MM.1S (cell line): Measurements from ENCODE around the gene CDON.

Experiments
- DNase-seq: peaks from one replicate; pipeline ENCODE4 v3.0.0-alpha.2; 2015
- H2AFZ ChIP-seq: fragments of 300-600 bp; sonication (generic); 2 replicates; pipeline ENCODE4 v1.6.0; 2016; ENCODE audit warnings: antibody characterized with exemption, low read length
- H3F3A ChIP-seq: fragments of 300-600 bp; sonication (generic); 2 replicates; pipeline ENCODE4 v1.6.1; 2016; ENCODE audit warnings: mild to moderate bottlenecking, antibody characterized with exemption, low read length, moderate library complexity, mixed read lengths; ENCODE audit not compliant: insufficient read depth
- H3K27ac ChIP-seq: fragments of 300-600 bp; sonication (generic); 2 replicates; pipeline ENCODE4 v1.5.1; 2016; ENCODE audit warnings: mild to moderate bottlenecking, low read length
- H3K27me3 ChIP-seq: fragments of 300-600 bp; sonication (generic); replicated peaks from 2 replicates; pipeline ENCODE4 v1.6.0; 2016; ENCODE audit warnings: low read length; ENCODE audit not compliant: insufficient read depth
- H3K36me3 ChIP-seq: fragments of 300-600 bp; sonication (generic); replicated peaks from 2 replicates; pipeline ENCODE4 v1.6.1; 2016; ENCODE audit warnings: mild to moderate bottlenecking, low read length, mixed read lengths; ENCODE audit not compliant: insufficient read depth
- H3K4me1 ChIP-seq: fragments of 300-600 bp; sonication (generic); 2 replicates; pipeline ENCODE4 v1.6.1; 2016; ENCODE audit warnings: low read length, mixed read lengths
- H3K4me2 ChIP-seq: fragments of 300-600 bp; sonication (generic); 2 replicates; pipeline ENCODE4 v1.6.0; 2016; ENCODE audit warnings: low read depth, low read length
- H3K4me3 ChIP-seq: fragments of 300-600 bp; sonication (generic); 2 replicates; pipeline ENCODE4 v1.5.1; 2016; ENCODE audit warnings: low read length, mixed read lengths
- H3K79me2 ChIP-seq: fragments of 300-600 bp; sonication (generic); 2 replicates; pipeline ENCODE4 v1.6.1; 2016; ENCODE audit warnings: mixed run types, low read length, mixed read lengths
- H3K9ac ChIP-seq: fragments of 300-600 bp; sonication (generic); 2 replicates; pipeline ENCODE4 v1.6.1; 2016; ENCODE audit warnings: low read length, mixed read lengths
- H3K9me2 ChIP-seq: fragments of 300-600 bp; sonication (generic); replicated peaks from 2 replicates; pipeline ENCODE4 v1.6.1; 2016; ENCODE audit warnings: mild to moderate bottlenecking, low read length, mixed read lengths; ENCODE audit not compliant: insufficient read depth
- H3K9me3 ChIP-seq: fragments of 300-600 bp; sonication (generic); replicated peaks from 2 replicates; pipeline ENCODE4 v1.6.1; 2016; ENCODE audit warnings: mild to moderate bottlenecking, low read length, mixed read lengths; ENCODE audit not compliant: insufficient read depth
- H4K20me1 ChIP-seq: fragments of 300-600 bp; sonication (generic); 2 replicates; pipeline ENCODE4 v1.6.1; 2016; ENCODE audit warnings: mild to moderate bottlenecking, low read length, moderate library complexity, mixed read lengths; ENCODE audit not compliant: insufficient read depth
- CTCF ChIP-seq: fragments of 300-600 bp; sonication (generic); IDR thresholded peaks from 2 replicates; pipeline ENCODE4 v1.5.1; 2016; ENCODE audit warnings: antibody characterized with exemption, low read length, mixed read lengths
- EZH2 ChIP-seq: fragments of 300-600 bp; sonication (generic); optimal IDR thresholded peaks from 2 replicates; pipeline ENCODE3; 2017; ENCODE audit warnings: low read depth, mild to moderate bottlenecking, antibody characterized with exemption, low read length, mixed read lengths
- EZH2phosphoT487 ChIP-seq: fragments of 300-600 bp; sonication (generic); IDR thresholded peaks from 2 replicates; pipeline ENCODE4 v1.6.1; 2018; ENCODE audit warnings: antibody characterized with exemption, low read length

CDON gene

GRCh38 chr11:126098204-126098769 lies 35.6 kb upstream of the CDON start:
- Histone ChIP-seq H3K4me1 (peaks cover 11% of the 10 kb centered on the region), H3F3A (no peaks in the 10 kb centered on the region), H3K79me2 (no peaks in the 10 kb centered on the region), H3K9ac (no peak overlapping the region), H4K20me1 (no peaks in the 10 kb centered on the region), H3K36me3 (no peaks in the 10 kb centered on the region), H3K9me2 (no peaks in the 10 kb centered on the region), H2AFZ (no peak overlapping the region), H3K27ac (no peak overlapping the region), H3K4me2 (no peak overlapping the region), H3K4me3 (no peak overlapping the region), H3K9me3 (no peaks in the 10 kb centered on the region), H3K27me3 (no peaks in the 10 kb centered on the region)
- no peak for DNase-seq
- TF ChIP-seq EZH2phosphoT487, result no peak
- no peak for TF ChIP-seq CTCF

- TF ChIP-seq EZH2phosphoT487 (no peak), EZH2 (no peak), CTCF (no peak)
- no peak for DNase-seq
- no peaks in the 10 kb centered on the region for H3K9me2 ChIP-seq
- H2AFZ ChIP-seq, result no peak overlapping the region
- H3K4me1 ChIP-seq, result no peaks in the 10 kb centered on the region
- no peak overlapping the region for H3K4me2 ChIP-seq
- no peak overlapping the region for H3K4me3 ChIP-seq
- H3K9me3 ChIP-seq, result no peaks in the 10 kb centered on the region
- H3K27ac ChIP-seq, result no peak overlapping the region
- no peaks in the 10 kb centered on the region for H3F3A ChIP-seq
- H3K79me2 ChIP-seq, result no peaks in the 10 kb centered on the region
- no peaks in the 10 kb centered on the region for H4K20me1 ChIP-seq
- H3K36me3 ChIP-seq, result no peaks in the 10 kb centered on the region
- H3K9ac ChIP-seq, result no peak overlapping the region
- H3K27me3 ChIP-seq, result no peaks in the 10 kb centered on the region
Measured at GRCh38 chr11:126095745-126096144, 33.1 kb upstream of the CDON start.

- no peak for TF ChIP-seq EZH2
- Histone ChIP-seq H3K36me3 (no peaks in the 10 kb centered on the region), H3K79me2 (no peaks in the 10 kb centered on the region), H3K4me2 (no peak overlapping the region), H2AFZ (no peak overlapping the region), H3K4me3 (no peak overlapping the region), H3K27ac (no peak overlapping the region), H3K27me3 (no peaks in the 10 kb centered on the region), H3K9ac (no peak overlapping the region), H3K4me1 (no peaks in the 10 kb centered on the region), H3K9me2 (no peaks in the 10 kb centered on the region), H3K9me3 (no peaks in the 10 kb centered on the region), H3F3A (no peaks in the 10 kb centered on the region), H4K20me1 (no peaks in the 10 kb centered on the region)
- no peak for DNase-seq
Measured at GRCh38 chr11:126090452-126090851, 27.8 kb upstream of the CDON start.

GRCh38 chr11:126088999-126089398 lies 26.3 kb upstream of the CDON start:
- Histone ChIP-seq H3K27me3 (no peaks in the 10 kb centered on the region), H3K9me2 (no peaks in the 10 kb centered on the region), H3K79me2 (no peaks in the 10 kb centered on the region), H3K9me3 (no peaks in the 10 kb centered on the region), H3K9ac (no peak overlapping the region), H4K20me1 (no peaks in the 10 kb centered on the region), H3K4me3 (no peak overlapping the region), H3K4me2 (no peak overlapping the region), H3K36me3 (no peaks in the 10 kb centered on the region), H3K27ac (no peak overlapping the region), H3F3A (0 out of 2 replicates have a peak, but pooled peaks cover 2% of the 10 kb centered on the region), H3K4me1 (peaks cover 7% of the 10 kb centered on the region), H2AFZ (no peak overlapping the region)
- TF ChIP-seq EZH2 (no peak), EZH2phosphoT487 (no peak), CTCF (no peak)
- no peak for DNase-seq
